Breast epithelium (tissue), 3 donors: ENCODE measurements around the gene B3GALT2.

Experiments used
- POLR2A ChIP-seq: fragments of 450-650 bp; IDR thresholded peaks from one replicate; pipeline ENCODE4 v1.6.1; 2016; ENCODE audit warnings: antibody characterized with exemption, mild to moderate bottlenecking, moderate library complexity
- POLR2AphosphoS5 ChIP-seq, 3 donors: sonication (generic); formaldehyde crosslinking; IDR thresholded peaks; one replicate each; pipeline ENCODE4 v1.6.1; 2017; ENCODE audit warnings: antibody characterized with exemption in 3 of 3
- TF ChIP-seq, protein P1 (sequence below), 3 donors: fragments of 450-650 bp; IDR thresholded peaks; one replicate each; pipeline ENCODE4 v1.5.1; 2016 to 2017; ENCODE audit warnings: antibody characterized with exemption in 3 of 3, mild to moderate bottlenecking in 3 of 3, moderate library complexity in 3 of 3

GRCh38 chr1:193143285-193143684, 43.1 kb downstream of the B3GALT2 start:
- no peak for TF ChIP-seq POLR2AphosphoS5 (IDR thresholded peaks at IDR 0.05)
- TF ChIP-seq, protein P1, sequence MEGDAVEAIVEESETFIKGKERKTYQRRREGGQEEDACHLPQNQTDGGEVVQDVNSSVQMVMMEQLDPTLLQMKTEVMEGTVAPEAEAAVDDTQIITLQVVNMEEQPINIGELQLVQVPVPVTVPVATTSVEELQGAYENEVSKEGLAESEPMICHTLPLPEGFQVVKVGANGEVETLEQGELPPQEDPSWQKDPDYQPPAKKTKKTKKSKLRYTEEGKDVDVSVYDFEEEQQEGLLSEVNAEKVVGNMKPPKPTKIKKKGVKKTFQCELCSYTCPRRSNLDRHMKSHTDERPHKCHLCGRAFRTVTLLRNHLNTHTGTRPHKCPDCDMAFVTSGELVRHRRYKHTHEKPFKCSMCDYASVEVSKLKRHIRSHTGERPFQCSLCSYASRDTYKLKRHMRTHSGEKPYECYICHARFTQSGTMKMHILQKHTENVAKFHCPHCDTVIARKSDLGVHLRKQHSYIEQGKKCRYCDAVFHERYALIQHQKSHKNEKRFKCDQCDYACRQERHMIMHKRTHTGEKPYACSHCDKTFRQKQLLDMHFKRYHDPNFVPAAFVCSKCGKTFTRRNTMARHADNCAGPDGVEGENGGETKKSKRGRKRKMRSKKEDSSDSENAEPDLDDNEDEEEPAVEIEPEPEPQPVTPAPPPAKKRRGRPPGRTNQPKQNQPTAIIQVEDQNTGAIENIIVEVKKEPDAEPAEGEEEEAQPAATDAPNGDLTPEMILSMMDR (IDR thresholded peaks at IDR 0.05) = no peak
- no peak for TF ChIP-seq POLR2A
